IMR-90 (cell line): Measurements from ENCODE around the gene MYPN. TPM values are rescaled to one million over a fixed set of nuclear protein-coding genes. Genes with fewer than 3 reads are reported as not detected.
A peak's percentile ranks its signal among the peaks of the same experiment; 100 is the strongest.

Source experiments
- ATAC-seq: fragments of 200-7000 bp; cut with Tn5 transposase; 2 replicates; pipeline ENCODE4 v1.9.1; 2020; ENCODE audit warnings: low read depth, mild to moderate bottlenecking, moderate library complexity
- BruUV-seq: library from RNA; stranded (reverse); fragments of 400-500 nt; replicated peaks from 2 replicates; lab custom pipeline; 2021; lab: Mats Ljungman, UMichigan
- CTCF ChIA-PET: fragments of 300-600 bp; formaldehyde crosslinking; extraction: SDS; loops from one replicate; lab custom pipeline; 2021; ENCODE audit warnings: antibody characterized with exemption; lab: Yijun Ruan, JAX
- POLR2A ChIA-PET: fragments of 300-600 bp; sonication (Branson Sonifier 250); formaldehyde crosslinking; loops from one replicate; lab custom pipeline; 2022; ENCODE audit warnings: antibody characterized with exemption; ENCODE audit not compliant: unreplicated experiment; lab: Charles Lee
- DNase-seq: peaks from one replicate; pipeline ENCODE4 v3.0.0; 2013
- H2AFZ ChIP-seq: replicated peaks from 2 replicates; pipeline ENCODE3; 2013; ENCODE audit warnings: low read length, mild to moderate bottlenecking; ENCODE audit not compliant: poor library complexity
- H2AK5ac ChIP-seq: 2 replicates; pipeline ENCODE4 v1.6.1; 2013; ENCODE audit warnings: low read depth, low read length, inconsistent platforms
- H2AK9ac ChIP-seq: replicated peaks from 2 replicates; pipeline ENCODE3; 2013; ENCODE audit warnings: mild to moderate bottlenecking, low read depth, low read length, moderate library complexity; ENCODE audit not compliant: poor library complexity
- H2BK120ac ChIP-seq: 2 replicates; pipeline ENCODE4 v1.6.1; 2013; ENCODE audit warnings: low read depth, low read length, inconsistent platforms
- H2BK15ac ChIP-seq: 3 replicates; pipeline ENCODE4 v1.6.1; 2013; ENCODE audit warnings: low read depth, low read length, inconsistent platforms
- H2BK20ac ChIP-seq: 2 replicates; pipeline ENCODE4 v1.6.1; 2013; ENCODE audit warnings: low read depth, mild to moderate bottlenecking, inconsistent platforms, low read length, moderate library complexity
- H2BK5ac ChIP-seq: 2 replicates; pipeline ENCODE4 v1.6.1; 2013; ENCODE audit warnings: mild to moderate bottlenecking, low read depth, low read length, inconsistent platforms; ENCODE audit not compliant: poor library complexity, severe bottlenecking
- H3K14ac ChIP-seq: replicated peaks from 2 replicates; pipeline ENCODE4 v1.6.1; 2013; ENCODE audit warnings: low read depth, low read length, inconsistent platforms
- H3K18ac ChIP-seq: 2 replicates; pipeline ENCODE4 v1.6.1; 2013; ENCODE audit warnings: low read depth, low read length, control low read depth
- H3K23ac ChIP-seq: 2 replicates; pipeline ENCODE4 v1.6.1; 2013; ENCODE audit warnings: low read depth, low read length, inconsistent platforms
- H3K27ac ChIP-seq: 2 replicates; pipeline ENCODE4 v1.5.1; 2013; ENCODE audit warnings: mild to moderate bottlenecking, control low read depth, low read length; ENCODE audit not compliant: insufficient read depth
- H3K27me3 ChIP-seq: 2 replicates; pipeline ENCODE4 v1.6.1; 2013; ENCODE audit warnings: low read length; ENCODE audit not compliant: control insufficient read depth, insufficient read depth
- H3K36me3 ChIP-seq: 2 replicates; pipeline ENCODE4 v1.6.1; 2013; ENCODE audit warnings: low read length, mixed read lengths; ENCODE audit not compliant: control insufficient read depth, insufficient read depth
- H3K4ac ChIP-seq: 2 replicates; pipeline ENCODE4 v1.6.1; 2013; ENCODE audit warnings: low read depth, low read length, inconsistent platforms
- H3K4me1 ChIP-seq: 2 replicates; pipeline ENCODE4 v1.6.1; 2013; ENCODE audit warnings: low read length, mixed read lengths; ENCODE audit not compliant: control insufficient read depth, insufficient read depth
- H3K4me2 ChIP-seq: 2 replicates; pipeline ENCODE4 v1.6.1; 2013; ENCODE audit warnings: low read depth, mild to moderate bottlenecking, control low read depth, low read length, moderate library complexity
- H3K4me3 ChIP-seq: 2 replicates; pipeline ENCODE4 v1.5.1; 2013; ENCODE audit warnings: low read depth, mild to moderate bottlenecking, control low read depth, low read length, moderate library complexity; ENCODE audit not compliant: insufficient read depth
- H3K56ac ChIP-seq: 2 replicates; pipeline ENCODE4 v1.6.1; 2013; ENCODE audit warnings: low read length, inconsistent platforms; ENCODE audit not compliant: insufficient read depth; ENCODE audit errors: extremely low read depth
- H3K79me1 ChIP-seq, 2 experiments: 2 replicates each; pipeline ENCODE4 v1.6.1; 2013; ENCODE audit warnings: low read length in 2 of 2, inconsistent platforms in 1 of 2, low read depth in 1 of 2
- H3K9ac ChIP-seq: 2 replicates; pipeline ENCODE4 v1.6.1; 2013; ENCODE audit warnings: low read depth, low read length, control low read depth
- H3K9me1 ChIP-seq: 2 replicates; pipeline ENCODE4 v1.6.1; 2013; ENCODE audit warnings: low read length, inconsistent platforms; ENCODE audit not compliant: insufficient read depth
- H3K9me3 ChIP-seq: 2 replicates; pipeline ENCODE4 v1.6.1; 2013; ENCODE audit warnings: low read length; ENCODE audit not compliant: control insufficient read depth, insufficient read depth
- H4K20me1 ChIP-seq: 2 replicates; pipeline ENCODE4 v1.6.1; 2013; ENCODE audit warnings: low read length, inconsistent platforms; ENCODE audit not compliant: insufficient read depth
- H4K5ac ChIP-seq: 2 replicates; pipeline ENCODE4 v1.6.1; 2013; ENCODE audit warnings: mild to moderate bottlenecking, low read depth, low read length, control low read depth
- H4K8ac ChIP-seq, 2 experiments: 2 replicates each; pipeline ENCODE4 v1.6.1; 2013; ENCODE audit warnings: low read depth in 2 of 2, low read length in 2 of 2, control low read depth in 1 of 2, inconsistent platforms in 1 of 2
- H4K91ac ChIP-seq: 2 replicates; pipeline ENCODE4 v1.6.1; 2013; ENCODE audit warnings: low read depth, low read length, inconsistent platforms; ENCODE audit not compliant: insufficient read depth
- BHLHE40 ChIP-seq: fragments of 150-350 bp; IDR thresholded peaks from 2 replicates; pipeline ENCODE4 v1.6.1; 2016; ENCODE audit warnings: mild to moderate bottlenecking, low read depth, low read length
- CEBPB ChIP-seq: IDR thresholded peaks from 2 replicates; pipeline ENCODE4 v1.6.1; 2012; ENCODE audit warnings: low read depth, low read length, improper control_type of control experiment
- CHD1 ChIP-seq: IDR thresholded peaks from 2 replicates; pipeline ENCODE4 v1.6.1; 2012; ENCODE audit warnings: low read depth, low read length, improper control_type of control experiment
- CTCF ChIP-seq: conservative IDR thresholded peaks from 2 replicates; pipeline ENCODE4 v1.5.1; 2012; ENCODE audit warnings: mild to moderate bottlenecking, low read depth, low read length, improper control_type of control experiment
- ELK1 ChIP-seq: fragments of 150-350 bp; IDR thresholded peaks from 2 replicates; pipeline ENCODE4 v1.6.1; 2016; ENCODE audit warnings: low read depth, mild to moderate bottlenecking, low read length, moderate library complexity, borderline replicate concordance
- FOS ChIP-seq: fragments of 150-350 bp; IDR thresholded peaks from 2 replicates; pipeline ENCODE4 v1.6.1; 2016; ENCODE audit warnings: low read depth, low read length
- MAFK ChIP-seq: IDR thresholded peaks from 2 replicates; pipeline ENCODE4 v1.6.1; 2012; ENCODE audit warnings: low read depth, low read length, improper control_type of control experiment
- MAZ ChIP-seq: IDR thresholded peaks from 2 replicates; pipeline ENCODE4 v1.6.1; 2012; ENCODE audit warnings: low read depth, mild to moderate bottlenecking, low read length, improper control_type of control experiment, moderate library complexity, borderline replicate concordance
- MXI1 ChIP-seq: IDR thresholded peaks from 2 replicates; pipeline ENCODE4 v1.6.1; 2012; ENCODE audit warnings: low read depth, mild to moderate bottlenecking, low read length, moderate library complexity, borderline replicate concordance
- NFE2L2 ChIP-seq: fragments of 150-350 bp; IDR thresholded peaks from 2 replicates; pipeline ENCODE4 v1.6.1; 2016; ENCODE audit warnings: low read depth, mild to moderate bottlenecking, low read length
- POLR2A ChIP-seq: IDR thresholded peaks from 2 replicates; pipeline ENCODE4 v1.6.1; 2012; ENCODE audit warnings: mild to moderate bottlenecking, low read depth, low read length
- RAD21 ChIP-seq: IDR thresholded peaks from 2 replicates; pipeline ENCODE4 v1.6.1; 2012; ENCODE audit warnings: low read length, improper control_type of control experiment
- RCOR1 ChIP-seq: IDR thresholded peaks from 2 replicates; pipeline ENCODE4 v1.6.1; 2012; ENCODE audit warnings: mild to moderate bottlenecking, low read length, improper control_type of control experiment; ENCODE audit not compliant: insufficient replicate concordance
- RFX5 ChIP-seq: IDR thresholded peaks from 2 replicates; pipeline ENCODE4 v1.8.0; 2012; ENCODE audit warnings: low read depth, mild to moderate bottlenecking, low read length, moderate library complexity
- SMC3 ChIP-seq: fragments of 150-350 bp; IDR thresholded peaks from 2 replicates; pipeline ENCODE4 v1.6.1; 2016; ENCODE audit warnings: low read depth, mild to moderate bottlenecking, antibody characterized with exemption, low read length, moderate library complexity
- WGBS, 2 experiments: methylation state at CpG; one replicate each; pipeline versions ENCODE4 v1.1.5 to v1.1.7; 2013; ENCODE audit warnings: missing lambda C conversion rate in 2 of 2; ENCODE audit not compliant: insufficient read length in 1 of 2; ENCODE audit errors: extremely low coverage in 2 of 2; 5-methylcytosine and 5-hydroxymethylcytosine counted together
- dilution Hi-C: fragments of 300-500 bp; cut with HindIII; formaldehyde crosslinking; loops from one replicate; pipeline ENCODE4 v1.14.3; 2018; ENCODE audit warnings: low sequenced_read_pairs; ENCODE audit not compliant: unreplicated experiment
- in situ Hi-C: fragments of 300-500 bp; cut with MboI; formaldehyde crosslinking; loops from 3 replicates; pipeline ENCODE4 v1.14.3; 2019; ENCODE audit warnings: low sequenced_read_pairs, inconsistent platforms, mixed read lengths
- intact Hi-C: fragments of 100-400 bp; cut with micrococcal nuclease; formaldehyde crosslinking; loops from 2 replicates; pipeline ENCODE4 v1.10.0; 2022
- polyA plus RNA-seq, 3 experiments: library from polyadenylated mRNA; depleted of rRNA; stranded (reverse); fragments of >200 nt; gene quantifications; 2 replicates each; pipeline ENCODE4 v1.2.3, GENCODE V29; 2012; ENCODE audit warnings: low replicate concordance in 1 of 3
- total RNA-seq: library from RNA; depleted of rRNA; stranded (reverse); fragments of >200 nt; gene quantifications from 2 replicates; pipeline ENCODE4 v1.2.3, GENCODE V29; 2012
- TF ChIP-seq, protein P1 (sequence below): fragments of 150-350 bp; IDR thresholded peaks from 2 replicates; pipeline ENCODE4 v1.6.1; 2017; ENCODE audit warnings: mild to moderate bottlenecking, antibody characterized with exemption, low read length, low read depth

Gene MYPN
- total and polyA plus RNA-seq, 2 of the 4 experiments (the other 2 are of a cell fraction) = 7.8 to 13.1 TPM

DNA sequence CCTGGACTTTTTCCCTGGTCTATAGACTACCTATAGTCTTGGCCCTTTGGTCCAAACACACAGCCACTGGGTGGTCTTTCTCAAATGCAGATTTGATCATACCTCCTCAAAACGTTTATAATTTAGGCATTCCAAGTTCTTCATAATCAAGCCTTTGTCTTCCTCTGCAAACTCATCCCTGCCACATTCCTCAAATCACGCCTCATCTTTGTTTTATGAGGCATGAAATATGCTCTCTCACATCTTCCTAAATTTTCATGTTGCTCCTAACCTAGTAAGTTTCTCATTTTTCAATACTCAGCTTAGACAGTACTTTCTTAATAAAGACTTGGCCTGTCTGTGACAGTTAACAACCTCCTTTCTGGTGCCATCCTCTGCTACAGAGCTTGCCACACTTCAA, 23.3 kb upstream of the MYPN start:
- Histone ChIP-seq H2BK120ac (peak overlapping the region; percentile 89), H3K79me1 (peaks cover 7% of the 10 kb centered on the region in 2 experiments; a peak in 3 of 4 replicates), H2AK9ac (no peak overlapping the region), H4K20me1 (no peaks in the 10 kb centered on the region), H2BK20ac (peak overlapping the region; percentile 94), H3K4ac (peak overlapping the region; percentile 86), H4K91ac (peak overlapping the region; percentile 76), H3K56ac (peak overlapping the region; percentile 55; the same call in 1 of the 2 replicates), H3K36me3 (no peaks in the 10 kb centered on the region), H3K4me2 (no peak overlapping the region), H3K27me3 (no peaks in the 10 kb centered on the region), H2BK15ac (peak overlapping the region; percentile 93), H3K9me3 (no peaks in the 10 kb centered on the region), H3K4me3 (no peak overlapping the region), H3K9ac (peak overlapping the region; percentile 33; the same call in 1 of the 2 replicates), H2AFZ (no peak overlapping the region), H3K27ac (no peak overlapping the region; the same call in 1 of the 2 replicates), H3K14ac (peak overlapping the region; percentile 71), H2AK5ac (peak overlapping the region; percentile 63), H4K8ac (peak overlapping the region; percentile 79 to 88), H4K5ac (peak overlapping the region; percentile 91; the same call in 1 of the 2 replicates), H3K4me1 (peaks cover 13% of the 10 kb centered on the region), H3K9me1 (no peaks in the 10 kb centered on the region), H3K23ac (peak overlapping the region; percentile 70; the same call in 1 of the 2 replicates), H2BK5ac (peak overlapping the region; percentile 76), H3K18ac (peak overlapping the region; percentile 93; the same call in 1 of the 2 replicates)
- DNase-seq (no peak), ATAC-seq (0 out of 2 replicates have a peak, but pooled peaks have one; percentile 8)
- in situ Hi-C loops (loop anchor here (5.0 to 10.0 kb wide), 3 partner anchors 66 to 216 kb away; no protein-coding TSS in a partner anchor), intact Hi-C loops (no loop called here), dilution Hi-C loops (no loop called here)
- TF ChIP-seq POLR2A = no peak
- no peak for TF ChIP-seq MXI1
- TF ChIP-seq SMC3 = no peak
- no peak for TF ChIP-seq MAFK
- TF ChIP-seq RAD21 = no peak
- no peak for TF ChIP-seq CTCF
- TF ChIP-seq RFX5 = no peak
- TF ChIP-seq RCOR1 = no peak
- no peak for TF ChIP-seq FOS
- TF ChIP-seq NFE2L2 = no peak
- TF ChIP-seq CHD1 = no peak
- no peak for TF ChIP-seq BHLHE40
- no peak for TF ChIP-seq ELK1
- TF ChIP-seq MAZ = no peak
- TF ChIP-seq, protein P1, sequence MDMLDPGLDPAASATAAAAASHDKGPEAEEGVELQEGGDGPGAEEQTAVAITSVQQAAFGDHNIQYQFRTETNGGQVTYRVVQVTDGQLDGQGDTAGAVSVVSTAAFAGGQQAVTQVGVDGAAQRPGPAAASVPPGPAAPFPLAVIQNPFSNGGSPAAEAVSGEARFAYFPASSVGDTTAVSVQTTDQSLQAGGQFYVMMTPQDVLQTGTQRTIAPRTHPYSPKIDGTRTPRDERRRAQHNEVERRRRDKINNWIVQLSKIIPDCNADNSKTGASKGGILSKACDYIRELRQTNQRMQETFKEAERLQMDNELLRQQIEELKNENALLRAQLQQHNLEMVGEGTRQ = no peak
- TF ChIP-seq CEBPB = no peak
- no TSS peak for BruUV-seq
- CTCF ChIA-PET = interaction anchor here (0.5 to 0.8 kb wide), 3 partner anchors 71 to 76 kb away, joined by 3 read pairs; no protein-coding TSS in a partner anchor
- 43% methylated on average over 2 of the region's 2 CpGs; no CpG with 5 or more reads in 1 of the 2 experiments for WGBS, 2 experiments
- POLR2A ChIA-PET = no interaction called here
